HuH-7.5 (cell line): ENCODE results near the gene DNAH7.
"Not testable (repeated sequence)": the region's sequence is repeated elsewhere in the genome, so short reads cannot be mapped to it uniquely, and the experiment has no call there.

Source experiments
- DNase-seq: peaks from one replicate; pipeline ENCODE4 v3.0.0; 2011; ENCODE audit warnings: low spot score

The DNAH7 gene

DNA sequence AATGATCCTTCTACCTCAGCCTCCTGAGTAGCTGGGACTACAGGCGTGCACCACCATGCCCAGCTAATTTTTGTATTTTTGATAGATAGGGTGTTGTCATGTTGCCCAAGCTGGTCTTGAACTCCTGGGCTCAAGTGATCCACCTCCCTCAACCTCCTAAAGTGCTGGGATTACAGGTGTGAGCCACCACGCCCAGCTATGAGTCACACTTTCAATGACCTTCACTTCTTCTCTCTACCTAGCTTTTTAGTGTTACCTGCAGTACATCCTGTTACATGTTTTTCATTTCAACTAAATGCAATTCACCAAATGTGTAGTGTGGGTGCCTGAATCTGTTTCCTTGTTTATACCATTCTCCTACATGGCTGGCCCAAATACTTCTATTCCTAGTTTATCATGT, 347.6 kb downstream of the DNAH7 start:
- DNase-seq, result no peak

DNA sequence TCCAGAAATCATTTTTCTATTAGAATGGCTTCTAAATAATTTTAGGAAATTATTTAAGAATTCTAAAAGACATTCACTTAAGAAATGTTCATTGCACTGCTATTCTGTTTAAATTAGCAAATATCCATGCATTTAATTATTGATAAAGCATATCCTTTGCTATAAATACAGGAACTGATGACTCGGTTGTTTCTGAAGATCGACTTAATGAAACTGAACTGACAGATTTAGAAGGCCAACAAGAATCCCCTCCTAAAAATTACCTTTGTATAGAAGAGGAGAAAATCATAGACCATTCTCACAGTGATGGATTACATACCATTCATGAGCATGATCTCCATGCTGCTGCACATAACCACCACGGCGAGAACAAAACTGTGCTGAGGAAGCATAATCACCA, 352.2 kb downstream of the DNAH7 start:
- no peak for DNase-seq

DNA sequence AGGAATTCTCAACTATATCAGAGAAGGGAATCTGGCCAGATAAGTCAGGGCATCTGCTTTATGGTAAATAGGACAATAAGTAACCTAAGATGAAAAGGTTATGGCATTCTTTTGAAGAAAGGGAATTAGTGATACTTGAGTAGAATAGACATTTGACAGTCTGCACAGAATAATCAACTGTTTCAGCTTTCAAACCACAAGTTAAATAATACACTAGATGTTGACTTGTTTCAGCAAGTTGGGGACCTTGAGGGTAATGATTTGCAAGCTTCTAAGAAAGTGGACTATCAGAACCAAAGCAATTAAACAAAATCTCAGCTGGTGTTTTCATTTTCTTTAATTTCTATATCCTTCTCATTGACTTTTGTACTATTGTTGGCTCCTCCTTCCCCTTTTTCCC, 357.2 kb downstream of the DNAH7 start:
- no peak for DNase-seq

DNA sequence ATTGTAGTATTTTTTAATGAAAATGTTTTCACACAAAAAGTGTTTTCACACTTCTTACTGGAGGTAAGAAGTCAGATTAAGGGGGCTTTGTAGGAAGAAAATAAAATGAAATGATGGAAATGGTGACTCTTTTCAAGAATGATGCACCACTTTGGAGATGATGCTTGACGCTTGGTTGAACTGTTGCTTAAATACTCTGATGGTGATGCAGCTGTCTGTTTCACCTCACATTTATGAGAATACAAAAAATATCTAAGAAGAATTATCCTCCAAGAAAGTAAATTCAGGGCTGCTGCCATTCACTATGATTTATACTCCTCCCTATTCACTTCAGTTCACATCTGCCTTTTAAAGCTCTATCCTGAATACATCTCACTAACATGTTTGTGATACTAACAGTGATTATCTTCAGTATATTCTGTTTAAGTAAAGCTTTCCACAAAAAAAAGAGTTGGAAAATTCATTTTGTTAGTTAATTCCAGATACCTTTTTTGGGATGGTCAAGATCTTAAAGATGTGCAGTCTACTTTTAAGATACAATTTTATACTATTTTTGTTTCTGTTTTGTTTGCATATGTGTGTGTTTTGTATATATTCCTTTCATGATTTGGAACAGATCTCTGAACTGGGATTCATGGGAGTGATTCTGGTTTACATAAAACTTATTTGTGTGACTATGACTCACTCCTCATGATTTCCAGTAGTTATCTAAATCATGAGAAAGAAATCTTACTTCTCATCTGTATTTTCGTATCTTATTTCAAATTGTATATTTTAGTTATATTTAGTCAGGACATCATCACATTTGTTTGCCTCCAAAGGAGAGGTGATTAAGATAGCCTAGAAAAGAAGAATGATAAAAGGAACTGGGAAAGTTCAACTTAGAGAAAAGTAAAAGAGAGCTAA, 358.5 kb downstream of the DNAH7 start:
- DNase-seq, result no peak

DNA sequence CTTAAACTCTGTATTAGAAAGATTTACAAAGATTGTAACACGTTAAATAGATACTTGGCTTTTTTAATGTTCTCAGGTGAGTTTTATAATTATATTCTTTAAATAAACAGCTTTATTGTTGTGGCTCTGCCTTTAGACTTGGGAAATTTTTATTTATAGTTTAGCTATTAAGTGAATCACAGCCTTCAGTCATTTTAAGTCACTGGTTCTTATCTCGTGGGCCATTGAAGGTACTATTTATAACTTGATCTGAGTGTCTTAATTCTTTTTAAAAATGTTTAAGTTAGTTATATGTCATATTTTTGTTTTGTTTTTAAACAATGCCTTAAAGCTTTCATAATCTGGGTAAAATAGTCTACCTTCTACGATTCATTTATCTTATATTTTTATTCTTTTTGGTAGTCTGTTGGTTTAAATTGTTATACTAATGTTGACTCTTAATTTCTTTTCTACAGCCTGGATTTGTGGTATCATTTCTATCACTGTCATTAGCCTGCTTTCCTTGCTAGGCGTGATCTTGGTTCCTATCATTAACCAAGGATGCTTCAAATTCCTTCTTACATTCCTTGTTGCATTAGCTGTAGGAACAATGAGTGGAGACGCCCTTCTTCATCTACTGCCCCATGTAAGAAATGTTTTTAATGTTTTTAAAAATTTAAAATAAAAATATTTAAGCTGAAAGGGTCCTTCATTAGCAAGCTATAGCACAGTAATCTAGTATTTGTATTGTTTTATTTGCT, 362.3 kb downstream of the DNAH7 start:
- DNase-seq, result no peak

DNA sequence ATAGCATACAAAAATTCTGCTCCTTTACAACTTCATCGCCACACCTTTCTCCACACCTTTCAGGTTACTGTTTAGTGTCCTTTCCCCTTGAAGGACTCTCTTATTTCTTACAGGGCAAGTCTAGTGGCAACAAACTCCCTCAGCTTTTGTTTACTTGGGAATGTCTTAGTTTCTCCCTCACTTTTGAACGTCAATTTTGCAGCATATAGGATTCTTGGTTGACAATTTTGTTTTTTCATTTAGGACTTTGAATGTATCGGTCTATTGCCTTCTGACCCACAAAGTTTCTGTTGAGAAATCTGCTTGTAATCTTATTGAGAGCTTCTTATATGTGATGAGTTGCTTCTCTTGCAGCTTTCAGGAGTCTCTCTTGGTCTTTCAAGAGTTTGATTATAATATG, 368.2 kb downstream of the DNAH7 start:
- no peak for DNase-seq

DNA sequence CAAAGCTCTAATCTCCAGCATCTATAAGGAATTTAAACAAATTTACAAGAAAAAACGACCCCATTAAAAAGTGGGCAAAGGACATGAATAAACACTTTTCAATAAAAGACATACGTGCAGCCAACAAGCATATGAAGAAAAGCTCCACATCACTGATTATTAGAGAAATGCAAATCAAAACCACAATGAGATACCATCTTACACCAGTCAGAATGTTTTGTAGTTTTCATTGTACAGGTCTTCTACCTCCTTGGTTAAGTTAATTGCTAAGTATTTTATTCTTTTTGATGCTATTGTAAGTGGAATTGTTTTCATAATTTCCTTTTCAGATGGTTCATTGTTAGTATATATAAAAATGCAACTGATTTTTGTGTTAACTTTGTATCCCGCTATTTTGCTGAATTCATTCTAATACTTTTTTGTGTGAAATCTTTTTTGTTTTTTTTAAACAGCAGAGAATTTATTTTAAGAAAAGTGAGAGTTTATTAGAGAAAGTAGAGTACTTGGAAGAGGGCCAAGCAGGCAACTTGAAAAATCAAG, 370.9 kb downstream of the DNAH7 start:
- DNase-seq, result no peak

DNA sequence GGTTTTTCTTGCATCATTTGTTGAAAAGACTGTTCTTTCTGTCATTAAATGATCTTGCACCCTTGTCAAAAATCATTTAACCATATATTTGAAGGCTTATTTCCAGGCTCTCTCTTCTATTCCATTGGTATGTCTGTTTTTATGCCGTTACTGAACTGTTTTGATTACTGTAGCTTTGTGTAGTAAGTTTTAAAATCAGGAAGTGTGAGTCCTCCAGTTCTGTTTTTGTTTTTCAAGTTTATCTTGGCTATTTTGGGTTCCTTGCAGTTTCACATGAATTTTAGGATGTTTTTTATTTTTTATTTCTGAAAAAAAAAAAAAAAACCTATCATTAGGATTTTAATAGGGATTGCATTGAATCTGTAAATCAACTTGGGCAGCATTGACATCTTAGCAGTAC, 372.6 kb downstream of the DNAH7 start:
- no peak for DNase-seq

DNA sequence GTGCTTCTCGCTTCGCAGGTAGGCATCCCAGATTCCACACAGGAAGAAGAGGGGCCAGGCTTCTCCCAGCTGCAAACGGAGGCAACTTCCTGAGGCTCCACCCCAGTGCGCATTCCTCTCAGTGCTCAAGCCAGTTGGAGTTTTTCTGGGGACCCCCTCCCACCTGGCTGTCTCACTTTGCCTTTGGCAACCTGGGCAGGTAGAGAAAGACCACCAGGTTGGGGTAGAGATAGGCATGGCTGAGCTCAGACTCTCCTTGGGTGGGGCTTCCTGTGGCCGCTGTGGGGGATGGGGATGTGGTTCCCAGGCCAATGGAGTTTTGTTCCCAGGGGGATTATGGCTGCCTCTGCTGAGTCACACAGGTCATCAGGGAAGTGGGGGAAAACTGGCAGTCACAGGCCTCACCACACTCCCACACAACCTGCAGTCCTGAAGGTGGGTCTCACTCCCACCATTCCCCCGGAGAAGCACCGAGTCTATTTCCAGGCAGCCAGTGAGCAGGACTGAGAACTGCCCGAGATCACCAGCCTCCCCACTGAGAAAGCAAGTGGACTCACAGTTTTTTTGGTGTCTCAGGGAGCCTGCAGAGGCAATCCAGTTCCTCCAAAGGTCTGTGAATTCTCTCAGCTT, 373.5 kb downstream of the DNAH7 start:
- DNase-seq, result no peak

DNA sequence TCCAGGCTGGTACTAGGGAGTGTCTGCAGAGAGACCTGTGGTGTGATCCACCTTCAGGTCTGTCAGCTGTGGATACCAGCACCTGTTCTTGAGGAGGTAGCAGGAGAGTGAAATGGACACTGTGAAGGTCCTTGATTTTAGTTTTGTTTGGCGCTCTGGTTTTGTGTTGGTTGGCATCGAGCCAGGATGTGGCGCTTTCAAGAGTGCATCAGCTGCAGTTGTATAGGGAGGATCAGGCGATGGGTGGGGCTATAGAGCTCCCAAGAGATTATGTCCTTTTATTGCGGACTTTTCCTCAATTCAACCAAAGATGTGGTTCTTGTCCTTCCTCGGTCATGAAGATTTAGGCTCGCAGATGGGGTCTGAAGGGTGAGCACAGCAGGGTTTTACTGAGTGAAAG, 374.1 kb downstream of the DNAH7 start:
- no peak for DNase-seq

DNA sequence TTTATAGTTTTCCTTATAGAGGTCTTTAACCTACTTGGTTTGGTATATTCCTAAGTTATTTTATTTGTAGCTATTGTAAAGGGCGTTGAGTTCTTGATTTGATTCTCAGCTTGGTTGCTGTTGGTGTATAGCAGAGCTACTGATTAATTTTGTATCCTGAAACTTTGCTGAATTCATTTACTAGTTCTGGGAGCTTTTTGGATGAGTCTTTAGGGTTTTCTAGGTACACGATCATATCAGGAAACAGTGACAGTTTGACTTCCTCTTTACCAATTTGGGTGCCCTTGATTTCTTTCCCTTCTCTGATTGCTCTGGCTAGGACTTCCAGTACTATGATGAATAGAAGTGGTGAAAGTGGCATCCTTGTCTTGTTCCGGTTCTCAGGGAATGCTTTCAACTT, 376.1 kb downstream of the DNAH7 start:
- not testable (repeated sequence) for DNase-seq
